ENCODE data around the gene ZNF639.

The ZNF639 gene

DNA sequence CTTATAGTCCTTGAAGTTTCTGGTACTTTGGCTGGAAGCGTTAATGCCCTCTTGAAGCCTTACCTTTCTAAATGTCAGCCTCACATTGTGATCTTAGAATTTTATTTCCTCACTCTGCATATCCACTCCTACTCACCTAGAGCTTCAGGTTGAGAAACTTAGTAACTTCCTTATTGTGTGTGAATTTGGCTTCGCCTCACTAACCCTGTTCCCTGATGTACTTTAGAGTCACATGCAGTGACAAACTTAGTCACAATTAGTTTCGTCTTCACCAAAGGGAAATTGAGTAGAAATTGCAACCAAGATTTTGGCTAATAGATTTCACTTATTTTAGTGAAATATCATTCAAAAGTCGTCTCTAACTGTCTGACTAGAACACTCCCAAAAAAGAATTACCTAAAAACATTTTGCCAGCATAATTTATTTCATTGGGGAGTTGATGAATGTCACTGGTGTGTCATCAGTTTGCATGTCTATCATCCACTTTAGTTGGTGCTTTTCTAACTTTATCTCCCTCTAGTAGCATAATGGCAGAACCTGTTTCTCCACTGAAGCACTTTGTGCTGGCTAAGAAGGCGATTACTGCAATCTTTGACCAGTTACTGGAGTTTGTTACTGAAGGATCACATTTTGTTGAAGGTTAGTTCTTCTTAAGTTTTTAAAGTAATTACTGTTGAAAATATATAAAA is 25.6 kb downstream of the ZNF639 start:
- no peaks in the 10 kb centered on the region for H3K9me3 ChIP-seq
- TF ChIP-seq, protein P1, sequence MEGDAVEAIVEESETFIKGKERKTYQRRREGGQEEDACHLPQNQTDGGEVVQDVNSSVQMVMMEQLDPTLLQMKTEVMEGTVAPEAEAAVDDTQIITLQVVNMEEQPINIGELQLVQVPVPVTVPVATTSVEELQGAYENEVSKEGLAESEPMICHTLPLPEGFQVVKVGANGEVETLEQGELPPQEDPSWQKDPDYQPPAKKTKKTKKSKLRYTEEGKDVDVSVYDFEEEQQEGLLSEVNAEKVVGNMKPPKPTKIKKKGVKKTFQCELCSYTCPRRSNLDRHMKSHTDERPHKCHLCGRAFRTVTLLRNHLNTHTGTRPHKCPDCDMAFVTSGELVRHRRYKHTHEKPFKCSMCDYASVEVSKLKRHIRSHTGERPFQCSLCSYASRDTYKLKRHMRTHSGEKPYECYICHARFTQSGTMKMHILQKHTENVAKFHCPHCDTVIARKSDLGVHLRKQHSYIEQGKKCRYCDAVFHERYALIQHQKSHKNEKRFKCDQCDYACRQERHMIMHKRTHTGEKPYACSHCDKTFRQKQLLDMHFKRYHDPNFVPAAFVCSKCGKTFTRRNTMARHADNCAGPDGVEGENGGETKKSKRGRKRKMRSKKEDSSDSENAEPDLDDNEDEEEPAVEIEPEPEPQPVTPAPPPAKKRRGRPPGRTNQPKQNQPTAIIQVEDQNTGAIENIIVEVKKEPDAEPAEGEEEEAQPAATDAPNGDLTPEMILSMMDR (IDR thresholded peaks at IDR 0.05; ENCODE audit: low read depth, low read length) = no peak
- H3K27me3 ChIP-seq = no peaks in the 10 kb centered on the region
- H3K4me1 ChIP-seq = no peaks in the 10 kb centered on the region; the same call in 1 of the 2 replicates
- no peak for DNase-seq
- peaks cover 10% of the 10 kb centered on the region for H3K36me3 ChIP-seq
- H3K4me3 ChIP-seq (ENCODE audit: low read depth, low read length) = peak overlapping the region; percentile 67

DNA sequence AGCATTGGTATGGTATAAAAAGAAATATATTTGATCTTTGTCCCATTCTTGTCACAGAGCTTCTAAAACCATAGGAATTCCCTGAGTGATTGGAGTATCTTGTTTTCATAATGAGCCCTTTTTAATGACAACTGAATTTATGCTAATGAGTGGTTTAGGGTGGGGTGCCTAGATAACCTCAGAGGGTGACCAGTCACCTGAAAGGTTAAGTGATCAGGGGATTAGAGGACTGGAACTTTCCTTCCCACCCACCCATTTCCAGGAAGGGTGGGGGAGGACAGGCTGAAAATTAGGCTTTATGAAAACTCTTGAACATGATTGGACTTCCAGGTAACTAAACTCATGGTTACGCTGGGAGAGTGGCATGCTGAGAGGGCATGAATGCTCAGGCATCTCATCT is 33.2 kb downstream of the ZNF639 start:
- no peak for DNase-seq
- Histone ChIP-seq H3K4me1 (no peaks in the 10 kb centered on the region), H3K36me3 (peaks cover 54% of the 10 kb centered on the region), H3K9me3 (no peaks in the 10 kb centered on the region), H3K27me3 (no peaks in the 10 kb centered on the region), H3K4me3 (ENCODE audit: low read depth, low read length) (no peak overlapping the region)
- TF ChIP-seq, protein P1 (IDR thresholded peaks at IDR 0.05; ENCODE audit: low read depth, low read length) = no peak

DNA sequence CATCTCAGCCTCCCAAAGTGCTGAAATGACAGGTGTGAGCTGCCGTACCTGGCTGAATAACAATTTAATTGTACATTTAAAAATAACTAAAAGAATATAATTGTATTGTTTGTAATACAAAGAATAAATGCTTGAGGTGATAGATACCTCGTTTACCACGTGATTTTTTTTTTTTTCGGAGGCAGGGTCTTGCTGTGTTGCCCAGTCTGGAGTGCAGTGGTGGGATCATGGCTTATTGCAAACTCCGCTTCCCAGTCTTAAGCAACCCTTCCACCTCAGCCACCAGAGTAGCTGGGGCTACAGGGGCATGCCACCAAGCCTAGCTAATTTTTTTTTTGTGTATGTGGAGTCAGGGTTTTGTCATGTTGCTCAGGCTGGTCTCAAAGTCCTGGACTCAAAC is 40.5 kb downstream of the ZNF639 start:
- Histone ChIP-seq H3K9me3 (no peaks in the 10 kb centered on the region), H3K27me3 (no peaks in the 10 kb centered on the region), H3K36me3 (peaks cover 36% of the 10 kb centered on the region), H3K4me1 (no peaks in the 10 kb centered on the region), H3K4me3 (ENCODE audit: low read depth, low read length) (no peak overlapping the region)
- no peak for DNase-seq
- TF ChIP-seq, protein P1 (IDR thresholded peaks at IDR 0.05; ENCODE audit: low read depth, low read length) = no peak

DNA sequence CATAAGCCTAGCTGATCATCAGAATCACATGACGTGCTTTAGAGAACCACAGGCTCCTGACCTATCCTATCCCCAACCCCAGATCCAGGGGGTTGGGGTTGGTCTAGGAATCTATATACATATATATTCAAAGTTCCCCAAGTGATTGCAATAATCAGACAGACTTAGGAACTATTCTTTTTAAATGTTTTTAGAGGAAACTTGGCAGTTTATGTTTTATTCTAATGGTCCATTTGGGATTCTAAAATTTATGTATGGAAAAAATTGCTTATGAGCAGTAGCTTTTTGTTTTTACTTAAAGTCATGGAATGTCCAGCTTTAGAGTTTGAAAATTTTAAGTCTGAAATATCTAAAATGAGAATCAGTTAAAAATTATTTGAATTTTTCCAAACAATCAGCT is 46.8 kb downstream of the ZNF639 start:
- no peak for DNase-seq
- no peaks in the 10 kb centered on the region for H3K4me1 ChIP-seq
- no peaks in the 10 kb centered on the region for H3K27me3 ChIP-seq
- peaks cover 16% of the 10 kb centered on the region for H3K36me3 ChIP-seq
- H3K9me3 ChIP-seq = no peaks in the 10 kb centered on the region
- TF ChIP-seq, protein P1 (IDR thresholded peaks at IDR 0.05; ENCODE audit: low read depth, low read length) = no peak
- no peak overlapping the region for H3K4me3 ChIP-seq (ENCODE audit: low read depth, low read length)

DNA sequence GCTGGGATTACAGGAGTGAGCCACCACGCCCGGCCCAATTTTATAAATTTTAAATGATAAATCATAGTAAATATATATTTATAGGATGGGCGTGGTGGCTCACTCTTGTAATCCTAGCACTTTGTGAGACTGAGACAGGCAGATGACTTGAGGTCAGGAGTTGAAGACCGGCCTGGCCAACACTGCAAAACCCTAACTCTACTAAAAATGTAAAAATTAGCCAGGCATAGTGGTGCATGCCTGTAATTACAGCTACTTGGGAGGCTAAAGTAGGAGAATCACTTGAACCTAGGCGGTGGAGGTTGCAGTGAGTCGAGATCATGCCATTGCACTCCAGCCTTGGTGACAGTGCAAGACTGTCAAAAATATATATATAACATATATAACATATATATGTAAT is 51.1 kb downstream of the ZNF639 start:
- Histone ChIP-seq H3K27me3 (no peaks in the 10 kb centered on the region), H3K36me3 (peaks cover 12% of the 10 kb centered on the region), H3K4me3 (ENCODE audit: low read depth, low read length) (no peak overlapping the region), H3K4me1 (no peaks in the 10 kb centered on the region), H3K9me3 (no peaks in the 10 kb centered on the region)
- TF ChIP-seq, protein P1 (IDR thresholded peaks at IDR 0.05; ENCODE audit: low read depth, low read length) = no peak
- no peak for DNase-seq

DNA sequence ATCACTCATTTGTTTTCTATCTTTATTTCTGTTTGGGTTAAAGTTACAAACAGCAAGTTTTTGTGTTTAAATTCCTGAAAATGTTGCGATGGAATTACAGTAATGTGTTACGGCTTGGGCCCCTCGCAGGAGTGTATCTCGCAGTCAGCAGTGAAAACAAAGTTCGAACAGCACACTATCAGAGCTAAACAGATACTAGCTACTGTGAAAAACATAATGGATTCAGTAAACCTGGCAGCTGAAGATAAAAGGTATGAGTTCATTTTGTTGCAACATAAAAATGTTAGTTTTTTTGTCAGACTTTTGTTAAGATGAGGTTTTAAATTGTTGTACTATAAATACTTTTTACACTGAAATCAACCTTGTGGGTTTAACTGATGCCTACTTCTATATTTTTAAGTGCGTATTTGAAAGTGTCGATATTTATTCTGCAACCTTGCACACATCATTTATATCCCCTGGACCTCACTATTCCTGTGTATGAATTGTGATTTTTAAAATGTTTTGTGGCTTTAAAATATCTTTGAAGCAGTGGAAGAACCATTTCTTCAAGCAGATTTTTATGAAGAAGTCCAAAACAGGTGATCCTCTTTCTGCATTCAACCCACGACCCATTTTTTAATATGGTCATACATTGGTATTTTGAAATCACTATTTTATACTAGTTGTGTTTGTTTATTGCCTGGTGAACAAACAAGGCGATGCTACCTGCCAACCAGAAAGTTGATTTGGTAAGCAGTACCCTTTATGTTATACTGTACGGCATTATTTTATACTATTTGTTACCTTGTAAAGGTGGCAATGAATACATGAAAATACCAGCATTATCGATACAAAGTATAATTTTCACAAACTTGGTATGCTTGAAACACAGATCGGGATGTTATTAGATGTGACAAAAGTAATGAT is 52.5 kb downstream of the ZNF639 start:
- Histone ChIP-seq H3K4me3 (ENCODE audit: low read depth, low read length) (no peak overlapping the region), H3K36me3 (peaks cover 10% of the 10 kb centered on the region), H3K4me1 (no peaks in the 10 kb centered on the region), H3K9me3 (no peaks in the 10 kb centered on the region), H3K27me3 (no peaks in the 10 kb centered on the region)
- TF ChIP-seq, protein P1 (IDR thresholded peaks at IDR 0.05; ENCODE audit: low read depth, low read length) = no peak
- DNase-seq = no peak

Data from BE2C (cell line).